SK-N-SH treated with all-trans-retinoic acid at 6 μM for 48 hours (cell line): ENCODE results near the gene SNRNP25.
"Not testable (repeated sequence)": the region's sequence is repeated elsewhere in the genome, so short reads cannot be mapped to it uniquely, and the experiment has no call there.

Source experiments
- ATAC-seq: fragments of 200-7000 bp; cut with Tn5 transposase; 3 replicates; pipeline ENCODE4 v1.9.1; 2020; ENCODE audit warnings: mild to moderate bottlenecking, moderate library complexity
- ARNTL ChIP-seq: fragments of 450-650 bp; formaldehyde crosslinking; IDR thresholded peaks from 2 replicates; pipeline ENCODE4 v1.5.0; 2020; ENCODE audit warnings: low read depth, mild to moderate bottlenecking, moderate library complexity, borderline replicate concordance
- BACH2 ChIP-seq: fragments of 250-450 bp; sonication (Bioruptor Pico); IDR thresholded peaks from 2 replicates; pipeline ENCODE4 v1.9.0; 2021; ENCODE audit warnings: mild to moderate bottlenecking, borderline replicate concordance
- CSDC2 ChIP-seq: fragments of 250-450 bp; sonication (Bioruptor Pico); IDR thresholded peaks from 2 replicates; pipeline ENCODE4 v1.5.0; 2020; ENCODE audit warnings: mild to moderate bottlenecking, moderate library complexity
- ISL1 ChIP-seq: fragments of 250-450 bp; sonication (Bioruptor Pico); IDR thresholded peaks from 2 replicates; pipeline ENCODE4 v2.1.2; 2022; ENCODE audit warnings: mild to moderate bottlenecking, moderate library complexity
- OSR1 ChIP-seq: fragments of 250-450 bp; sonication (Bioruptor Pico); IDR thresholded peaks from 2 replicates; pipeline ENCODE4 v1.8.0; 2022; ENCODE audit warnings: moderate library complexity, mild to moderate bottlenecking, inconsistent platforms
- PPARA ChIP-seq: fragments of 250-450 bp; sonication (Bioruptor Pico); IDR thresholded peaks from 2 replicates; pipeline ENCODE4 v1.5.0; 2020; ENCODE audit warnings: mild to moderate bottlenecking, borderline replicate concordance
- RARB ChIP-seq: fragments of 250-450 bp; sonication (Bioruptor Pico); IDR thresholded peaks from 2 replicates; pipeline ENCODE4 v1.8.0; 2021; ENCODE audit warnings: mild to moderate bottlenecking, moderate library complexity
- SNAI2 ChIP-seq: fragments of 250-450 bp; sonication (Bioruptor Pico); IDR thresholded peaks from 2 replicates; pipeline ENCODE4 v1.5.0; 2020; ENCODE audit warnings: mild to moderate bottlenecking, moderate library complexity
- TCF4 ChIP-seq: fragments of 250-450 bp; sonication (Bioruptor Pico); IDR thresholded peaks from 2 replicates; pipeline ENCODE4 v1.8.0; 2021; ENCODE audit warnings: mild to moderate bottlenecking, moderate library complexity, borderline replicate concordance
- TOX ChIP-seq: fragments of 250-450 bp; sonication (Bioruptor Pico); IDR thresholded peaks from 2 replicates; pipeline ENCODE4 v1.8.0; 2021; ENCODE audit warnings: mild to moderate bottlenecking, moderate library complexity, borderline replicate concordance
- ZC3H10 ChIP-seq: fragments of 250-450 bp; sonication (Bioruptor Pico); IDR thresholded peaks from 2 replicates; pipeline ENCODE4 v1.5.1; 2021; ENCODE audit warnings: mild to moderate bottlenecking, moderate library complexity
- ZFP3 ChIP-seq: fragments of 250-450 bp; sonication (Bioruptor Pico); IDR thresholded peaks from 2 replicates; pipeline ENCODE4 v1.5.0; 2020; ENCODE audit warnings: mild to moderate bottlenecking, moderate library complexity
- ZNF565 ChIP-seq: fragments of 450-650 bp; formaldehyde crosslinking; conservative IDR thresholded peaks from 2 replicates; pipeline ENCODE4 v1.5.0; 2020; ENCODE audit warnings: low read depth, mild to moderate bottlenecking, moderate library complexity
- ZNF70 ChIP-seq: fragments of 450-650 bp; formaldehyde crosslinking; IDR thresholded peaks from 2 replicates; pipeline ENCODE4 v1.5.0; 2020; ENCODE audit warnings: mild to moderate bottlenecking, moderate library complexity
- ZNF8 ChIP-seq: fragments of 450-650 bp; formaldehyde crosslinking; IDR thresholded peaks from 2 replicates; pipeline ENCODE4 v1.5.0; 2020; ENCODE audit warnings: mild to moderate bottlenecking, moderate library complexity
- TF ChIP-seq, protein P1 (sequence below): fragments of 250-450 bp; sonication (Bioruptor Pico); IDR thresholded peaks from 2 replicates; pipeline ENCODE4 v1.5.0; 2020; ENCODE audit warnings: mild to moderate bottlenecking, moderate library complexity
- TF ChIP-seq, protein P2 (sequence below): fragments of 250-450 bp; sonication (Bioruptor Pico); IDR thresholded peaks from 2 replicates; pipeline ENCODE4 v1.5.1; 2020; ENCODE audit warnings: low read depth, mild to moderate bottlenecking, moderate library complexity

SNRNP25 gene

DNA sequence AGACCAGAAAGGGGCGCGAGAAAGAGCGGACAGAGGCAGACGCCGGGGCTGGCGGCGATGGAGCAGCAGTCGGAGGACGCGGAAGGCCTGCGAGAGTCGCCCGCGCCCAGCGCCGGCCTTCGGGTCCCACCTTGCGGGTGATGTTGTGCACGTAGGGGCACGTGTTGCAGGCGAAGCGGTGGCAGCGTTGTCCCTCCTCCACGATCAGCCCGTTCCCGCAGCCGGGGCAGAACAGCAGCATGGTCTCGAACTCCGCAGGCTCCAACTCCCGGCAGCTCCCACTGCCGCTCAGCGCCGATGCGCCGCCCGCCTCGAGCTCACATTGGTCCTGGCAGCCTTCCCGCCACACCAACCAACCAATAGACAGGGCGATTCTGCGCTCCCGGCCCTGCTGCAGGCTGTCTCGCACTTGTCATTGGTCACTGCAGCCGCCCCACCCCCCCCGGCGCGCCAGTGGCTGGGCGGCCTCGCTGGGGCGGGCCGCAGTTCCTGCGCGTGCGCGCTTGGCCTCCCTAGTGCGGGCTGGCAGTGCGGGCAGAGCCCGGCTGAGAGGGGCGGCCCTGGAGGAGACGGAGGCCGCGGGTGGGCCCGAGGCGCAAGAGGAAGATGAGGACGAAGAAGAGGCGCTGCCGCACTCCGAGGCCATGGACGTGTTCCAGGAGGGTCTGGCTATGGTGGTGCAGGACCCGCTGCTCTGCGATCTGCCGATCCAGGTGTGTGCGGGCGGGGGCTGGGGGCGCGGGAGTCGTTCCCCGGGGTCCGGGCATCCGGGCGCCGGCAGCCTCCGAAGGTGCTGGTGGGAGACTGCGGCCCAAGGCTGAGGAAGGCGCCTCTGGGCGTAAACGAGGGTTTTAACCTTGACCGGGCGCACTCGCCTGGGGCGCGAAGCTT lies at the start of gene SNRNP25, which contains the start of gene POLR3K:
TSS of gene SNRNP25 (plus strand) at position 483 of the 891 bp plus-strand sequence. CDS start at position 672, 189 bp downstream.
TSS of gene POLR3K (minus strand) at position 263 of the 891 bp plus-strand sequence. CDS start at position 241, 22 bp downstream.
- TF ChIP-seq ZNF8 (CRISPR knock-in tag), result no peak
- no peak for TF ChIP-seq RARB (CRISPR knock-in tag)
- no peak for TF ChIP-seq ZC3H10
- no peak for TF ChIP-seq TCF4 (CRISPR knock-in tag)
- TF ChIP-seq, protein P1, sequence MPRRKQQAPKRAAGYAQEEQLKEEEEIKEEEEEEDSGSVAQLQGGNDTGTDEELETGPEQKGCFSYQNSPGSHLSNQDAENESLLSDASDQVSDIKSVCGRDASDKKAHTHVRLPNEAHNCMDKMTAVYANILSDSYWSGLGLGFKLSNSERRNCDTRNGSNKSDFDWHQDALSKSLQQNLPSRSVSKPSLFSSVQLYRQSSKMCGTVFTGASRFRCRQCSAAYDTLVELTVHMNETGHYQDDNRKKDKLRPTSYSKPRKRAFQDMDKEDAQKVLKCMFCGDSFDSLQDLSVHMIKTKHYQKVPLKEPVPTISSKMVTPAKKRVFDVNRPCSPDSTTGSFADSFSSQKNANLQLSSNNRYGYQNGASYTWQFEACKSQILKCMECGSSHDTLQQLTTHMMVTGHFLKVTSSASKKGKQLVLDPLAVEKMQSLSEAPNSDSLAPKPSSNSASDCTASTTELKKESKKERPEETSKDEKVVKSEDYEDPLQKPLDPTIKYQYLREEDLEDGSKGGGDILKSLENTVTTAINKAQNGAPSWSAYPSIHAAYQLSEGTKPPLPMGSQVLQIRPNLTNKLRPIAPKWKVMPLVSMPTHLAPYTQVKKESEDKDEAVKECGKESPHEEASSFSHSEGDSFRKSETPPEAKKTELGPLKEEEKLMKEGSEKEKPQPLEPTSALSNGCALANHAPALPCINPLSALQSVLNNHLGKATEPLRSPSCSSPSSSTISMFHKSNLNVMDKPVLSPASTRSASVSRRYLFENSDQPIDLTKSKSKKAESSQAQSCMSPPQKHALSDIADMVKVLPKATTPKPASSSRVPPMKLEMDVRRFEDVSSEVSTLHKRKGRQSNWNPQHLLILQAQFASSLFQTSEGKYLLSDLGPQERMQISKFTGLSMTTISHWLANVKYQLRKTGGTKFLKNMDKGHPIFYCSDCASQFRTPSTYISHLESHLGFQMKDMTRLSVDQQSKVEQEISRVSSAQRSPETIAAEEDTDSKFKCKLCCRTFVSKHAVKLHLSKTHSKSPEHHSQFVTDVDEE (CRISPR knock-in tag), result no peak
- no peak for TF ChIP-seq TOX
- TF ChIP-seq, protein P2, sequence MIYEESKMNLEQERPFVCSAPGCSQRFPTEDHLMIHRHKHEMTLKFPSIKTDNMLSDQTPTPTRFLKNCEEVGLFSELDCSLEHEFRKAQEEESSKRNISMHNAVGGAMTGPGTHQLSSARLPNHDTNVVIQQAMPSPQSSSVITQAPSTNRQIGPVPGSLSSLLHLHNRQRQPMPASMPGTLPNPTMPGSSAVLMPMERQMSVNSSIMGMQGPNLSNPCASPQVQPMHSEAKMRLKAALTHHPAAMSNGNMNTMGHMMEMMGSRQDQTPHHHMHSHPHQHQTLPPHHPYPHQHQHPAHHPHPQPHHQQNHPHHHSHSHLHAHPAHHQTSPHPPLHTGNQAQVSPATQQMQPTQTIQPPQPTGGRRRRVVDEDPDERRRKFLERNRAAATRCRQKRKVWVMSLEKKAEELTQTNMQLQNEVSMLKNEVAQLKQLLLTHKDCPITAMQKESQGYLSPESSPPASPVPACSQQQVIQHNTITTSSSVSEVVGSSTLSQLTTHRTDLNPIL, result no peak
- TF ChIP-seq OSR1 (CRISPR knock-in tag), result no peak
- TF ChIP-seq ISL1, result no peak
- no peak for TF ChIP-seq ZNF565
- TF ChIP-seq ZNF70 (CRISPR knock-in tag), result no peak
- TF ChIP-seq CSDC2 (CRISPR knock-in tag), result no peak
- no peak for TF ChIP-seq ARNTL (CRISPR knock-in tag)
- no peak for TF ChIP-seq ZFP3 (CRISPR knock-in tag)
- no peak for TF ChIP-seq PPARA (CRISPR knock-in tag)
- TF ChIP-seq, all 23 proteins: peak for 0
- peak; percentile 97 for ATAC-seq

DNA sequence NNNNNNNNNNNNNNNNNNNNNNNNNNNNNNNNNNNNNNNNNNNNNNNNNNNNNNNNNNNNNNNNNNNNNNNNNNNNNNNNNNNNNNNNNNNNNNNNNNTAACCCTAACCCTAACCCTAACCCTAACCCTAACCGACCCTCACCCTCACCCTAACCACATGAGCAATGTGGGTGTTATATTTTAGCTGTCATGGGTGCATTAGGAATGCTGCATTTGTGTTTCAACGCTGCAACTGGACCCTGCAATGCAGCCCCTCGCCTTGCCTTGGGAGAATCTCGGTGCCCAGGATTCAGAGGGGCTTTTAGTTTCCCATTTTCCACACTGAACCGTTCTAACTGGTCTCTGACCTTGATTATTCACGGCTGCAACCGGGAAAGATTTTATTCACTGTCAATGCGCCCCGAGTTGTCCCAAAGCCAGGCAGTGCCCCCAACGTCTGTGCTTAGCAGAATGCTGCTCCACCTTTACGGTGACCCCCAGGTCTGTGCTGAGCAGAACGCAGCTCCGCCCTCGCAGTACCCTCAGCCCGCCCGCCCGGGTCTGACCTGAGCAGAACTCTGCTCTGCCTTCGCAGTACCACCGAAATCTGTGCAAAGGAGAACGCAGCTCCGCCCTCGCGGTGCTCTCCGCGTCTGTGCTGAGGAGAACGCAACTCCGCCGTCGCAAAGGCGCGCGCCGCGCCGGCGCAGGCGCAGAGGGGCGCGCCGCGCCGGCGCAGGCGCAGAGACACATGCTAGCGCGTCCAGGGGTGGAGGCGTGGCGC lies 43.5 kb upstream of the SNRNP25 start:
- peak; percentile 93 for ATAC-seq
- TF ChIP-seq ISL1, result no peak
- TF ChIP-seq, protein P2, result no peak
- TF ChIP-seq ZC3H10, result no peak
- TF ChIP-seq BACH2 (CRISPR knock-in tag), result no peak
- no peak for TF ChIP-seq TCF4 (CRISPR knock-in tag)
- TF ChIP-seq RARB (CRISPR knock-in tag), result no peak
- no peak for TF ChIP-seq ARNTL (CRISPR knock-in tag)
- no peak for TF ChIP-seq PPARA (CRISPR knock-in tag)
- no peak for TF ChIP-seq ZNF8 (CRISPR knock-in tag)
- no peak for TF ChIP-seq SNAI2 (CRISPR knock-in tag)
- no peak for TF ChIP-seq OSR1 (CRISPR knock-in tag)

DNA sequence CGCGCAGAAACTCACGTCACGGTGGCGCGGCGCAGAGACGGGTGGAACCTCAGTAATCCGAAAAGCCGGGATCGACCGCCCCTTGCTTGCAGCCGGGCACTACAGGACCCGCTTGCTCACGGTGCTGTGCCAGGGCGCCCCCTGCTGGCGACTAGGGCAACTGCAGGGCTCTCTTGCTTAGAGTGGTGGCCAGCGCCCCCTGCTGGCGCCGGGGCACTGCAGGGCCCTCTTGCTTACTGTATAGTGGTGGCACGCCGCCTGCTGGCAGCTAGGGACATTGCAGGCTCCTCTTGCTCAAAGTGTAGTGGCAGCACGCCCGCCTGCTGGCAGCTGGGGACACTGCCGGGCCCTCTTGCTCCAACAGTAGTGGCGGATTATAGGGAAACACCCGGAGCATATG lies 42.9 kb upstream of the SNRNP25 start:
- not testable (repeated sequence) for ATAC-seq

DNA sequence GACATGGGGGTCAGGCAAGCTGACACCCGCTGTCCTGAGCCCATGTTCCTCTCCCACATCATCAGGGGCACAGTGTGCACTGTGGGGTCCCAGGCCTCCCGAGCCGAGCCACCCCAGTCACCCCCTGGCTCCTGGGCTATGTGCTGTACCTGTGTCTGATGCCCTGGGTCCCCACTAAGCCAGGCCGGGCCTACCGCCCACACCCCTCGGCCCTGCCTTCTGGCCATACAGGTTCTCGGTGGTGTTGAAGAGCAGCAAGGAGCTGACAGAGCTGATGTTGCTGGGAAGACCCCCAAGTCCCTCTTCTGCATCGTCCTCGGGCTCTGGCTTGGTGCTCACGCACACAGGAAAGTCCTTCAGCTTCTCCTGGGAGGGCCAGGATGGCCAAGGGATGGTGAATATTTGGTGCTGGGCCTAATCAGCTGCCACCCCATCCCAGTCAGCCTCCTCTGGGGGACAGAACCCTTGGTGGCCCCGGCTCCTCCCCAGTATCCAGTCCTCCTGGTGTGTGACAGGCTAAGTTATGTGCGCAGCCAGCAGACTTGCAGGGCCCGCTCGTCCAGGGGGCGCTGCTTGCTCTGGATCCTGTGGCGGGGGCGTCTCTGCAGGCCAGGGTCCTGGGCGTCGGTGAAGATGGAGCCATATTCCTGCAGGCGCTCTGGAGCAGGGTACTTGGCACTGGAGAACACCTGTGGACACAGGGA lies 36.4 kb upstream of the SNRNP25 start:
- ATAC-seq, result not testable (repeated sequence)

DNA sequence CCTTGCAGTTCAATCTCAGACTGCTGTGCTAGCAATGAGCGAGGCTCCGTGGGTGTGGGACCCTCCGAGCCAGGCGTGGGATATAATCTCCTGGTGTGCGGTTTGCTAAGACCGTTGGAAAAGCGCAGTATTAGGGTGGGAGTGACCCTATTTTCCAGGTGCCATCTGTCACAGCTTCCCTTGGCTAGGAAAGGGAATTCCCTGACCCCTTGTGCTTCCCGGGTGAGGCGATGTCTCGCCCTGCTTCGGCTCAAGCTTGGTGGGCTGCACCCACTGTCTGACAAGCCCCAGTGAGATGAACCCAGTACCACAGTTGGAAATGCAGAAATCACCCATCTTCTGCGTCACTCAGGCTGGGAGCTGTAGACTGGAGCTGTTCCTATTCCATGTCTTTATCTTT lies 32.7 kb upstream of the SNRNP25 start:
- ATAC-seq, result not testable (repeated sequence)

DNA sequence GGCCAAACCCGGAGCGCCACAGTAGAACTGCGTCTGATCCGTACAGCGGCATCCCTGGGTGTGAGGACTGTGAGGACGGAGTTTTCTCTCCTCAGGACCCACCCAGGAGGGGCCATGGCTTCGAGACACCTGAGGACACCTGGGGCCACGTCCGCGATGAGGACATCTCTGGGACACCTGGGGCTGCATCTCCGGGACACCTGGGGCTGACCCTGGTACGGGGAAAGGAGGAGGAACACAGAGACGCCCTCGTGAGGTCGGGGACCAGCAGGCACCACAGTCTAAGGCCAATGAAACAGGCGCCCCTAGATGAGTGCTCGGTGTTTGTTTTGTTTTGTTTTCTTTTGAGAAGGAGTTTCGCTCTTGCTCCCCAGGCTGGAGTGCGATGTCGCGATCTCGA lies 29.5 kb upstream of the SNRNP25 start:
- ATAC-seq, result not testable (repeated sequence)

DNA sequence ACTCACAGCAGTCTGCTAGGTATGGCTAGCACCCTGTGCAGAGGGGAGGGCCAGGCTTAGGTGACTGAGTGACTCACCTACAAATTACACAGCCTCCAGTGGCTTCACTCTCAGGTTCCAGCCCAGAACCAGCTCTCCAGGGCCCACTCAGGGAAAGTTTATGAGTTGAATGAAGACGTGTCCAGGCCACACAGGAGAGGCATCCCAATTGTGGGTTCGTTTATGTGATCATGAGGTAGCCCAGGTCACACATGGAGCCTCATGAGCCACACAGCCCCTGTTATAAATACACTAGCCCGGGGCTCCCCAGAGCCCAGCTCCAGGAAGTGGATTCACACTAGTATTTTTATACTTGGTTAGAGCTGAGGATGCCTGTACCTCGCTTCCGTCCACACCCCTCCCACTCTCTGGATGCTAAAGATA lies 27.7 kb upstream of the SNRNP25 start:
- ATAC-seq, result not testable (repeated sequence)

DNA sequence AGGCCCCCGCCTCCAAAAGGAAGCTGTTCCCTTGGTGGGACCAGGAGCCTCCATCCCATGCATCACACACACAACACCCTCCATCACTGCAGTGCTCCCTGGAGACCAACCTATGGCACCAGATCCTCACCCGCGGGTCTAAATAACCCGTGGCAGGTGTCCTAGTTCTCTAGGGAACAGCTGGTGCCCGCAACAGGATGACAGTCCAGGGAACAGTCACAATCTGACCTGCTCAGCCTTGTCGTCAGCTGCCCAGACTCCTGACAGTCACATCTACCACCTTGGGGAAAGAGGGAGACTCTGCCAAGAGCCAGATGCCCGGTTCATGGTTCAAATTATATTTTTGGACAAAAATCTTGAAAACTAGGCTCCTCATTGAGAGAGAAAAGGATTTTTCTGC lies 23.0 kb upstream of the SNRNP25 start:
- not testable (repeated sequence) for ATAC-seq

DNA sequence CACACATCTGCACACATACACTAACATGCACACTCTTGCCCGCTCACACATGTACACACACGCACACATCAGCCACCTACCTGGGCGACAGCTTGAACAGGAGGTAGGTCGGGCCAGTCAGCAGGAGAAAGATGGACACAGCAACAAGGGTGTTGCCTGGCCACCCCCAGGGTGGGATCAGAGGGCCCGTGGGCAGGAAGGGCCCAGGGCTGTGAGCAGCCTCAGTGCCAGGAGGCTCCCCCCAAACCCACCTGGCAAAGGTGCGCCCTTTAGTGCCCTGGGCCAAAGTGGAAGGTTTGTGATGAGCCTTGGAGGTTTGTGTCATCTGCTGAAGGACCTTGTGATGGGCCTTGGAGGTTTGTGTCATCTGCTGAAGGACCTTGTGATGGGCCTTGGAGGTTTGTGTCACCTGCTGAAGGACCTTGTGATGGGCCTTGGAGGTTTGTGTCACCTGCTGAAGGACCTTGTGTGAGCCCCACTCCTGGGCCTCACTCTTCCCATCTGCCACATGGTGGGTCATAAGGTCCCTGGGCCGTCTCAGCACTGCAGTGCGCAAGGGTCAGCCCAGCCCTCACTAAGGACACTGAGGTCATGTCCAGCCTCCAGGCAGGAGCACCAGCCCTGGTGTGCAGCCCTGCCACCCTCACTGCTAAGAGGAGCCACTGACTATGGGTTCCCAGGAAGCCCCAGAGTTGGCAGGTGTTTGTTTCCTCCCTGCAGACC lies 20.3 kb upstream of the SNRNP25 start:
- ATAC-seq, result not testable (repeated sequence)
